AG09309 (cell line): ENCODE results near the gene HM13.
"Not testable (repeated sequence)": the region's sequence is repeated elsewhere in the genome, so short reads cannot be mapped to it uniquely, and the experiment has no call there.

ENCODE experiments used
- DNase-seq: peaks from one replicate; pipeline ENCODE4 v3.0.0-alpha.2; 2010; ENCODE audit warnings: low read depth
- H3K4me3 ChIP-seq: 2 replicates; pipeline ENCODE4 v1.5.1; 2011; ENCODE audit warnings: mild to moderate bottlenecking, low read depth, low read length, moderate library complexity; ENCODE audit not compliant: control insufficient read depth
- TF ChIP-seq, protein P1 (sequence below): IDR thresholded peaks from 2 replicates; pipeline ENCODE4 v1.5.1; 2011; ENCODE audit warnings: mild to moderate bottlenecking, low read depth, low read length, inconsistent platforms; ENCODE audit not compliant: insufficient read depth, control insufficient read depth; ENCODE audit errors: missing control alignments

Gene HM13

DNA sequence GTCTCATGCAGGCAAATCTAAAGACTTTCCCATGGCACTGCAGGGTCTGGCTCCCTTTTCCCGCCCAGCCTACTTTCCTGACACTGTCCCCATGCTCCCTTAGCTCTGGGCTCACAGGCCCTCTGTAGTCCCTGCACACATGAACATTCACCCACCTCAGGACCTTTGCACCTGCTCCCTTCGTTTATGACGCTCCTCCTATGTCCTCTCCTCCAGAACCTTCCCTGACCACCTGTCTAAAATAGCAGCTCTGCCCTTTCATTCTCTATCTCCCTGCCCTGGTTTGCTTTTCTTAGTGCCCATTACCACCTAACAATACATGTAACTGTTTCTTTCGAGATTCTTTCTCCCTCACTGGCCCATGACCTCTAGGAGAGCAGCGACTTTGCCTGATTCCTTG is 22.3 kb downstream of the HM13 start:
- TF ChIP-seq, protein P1, sequence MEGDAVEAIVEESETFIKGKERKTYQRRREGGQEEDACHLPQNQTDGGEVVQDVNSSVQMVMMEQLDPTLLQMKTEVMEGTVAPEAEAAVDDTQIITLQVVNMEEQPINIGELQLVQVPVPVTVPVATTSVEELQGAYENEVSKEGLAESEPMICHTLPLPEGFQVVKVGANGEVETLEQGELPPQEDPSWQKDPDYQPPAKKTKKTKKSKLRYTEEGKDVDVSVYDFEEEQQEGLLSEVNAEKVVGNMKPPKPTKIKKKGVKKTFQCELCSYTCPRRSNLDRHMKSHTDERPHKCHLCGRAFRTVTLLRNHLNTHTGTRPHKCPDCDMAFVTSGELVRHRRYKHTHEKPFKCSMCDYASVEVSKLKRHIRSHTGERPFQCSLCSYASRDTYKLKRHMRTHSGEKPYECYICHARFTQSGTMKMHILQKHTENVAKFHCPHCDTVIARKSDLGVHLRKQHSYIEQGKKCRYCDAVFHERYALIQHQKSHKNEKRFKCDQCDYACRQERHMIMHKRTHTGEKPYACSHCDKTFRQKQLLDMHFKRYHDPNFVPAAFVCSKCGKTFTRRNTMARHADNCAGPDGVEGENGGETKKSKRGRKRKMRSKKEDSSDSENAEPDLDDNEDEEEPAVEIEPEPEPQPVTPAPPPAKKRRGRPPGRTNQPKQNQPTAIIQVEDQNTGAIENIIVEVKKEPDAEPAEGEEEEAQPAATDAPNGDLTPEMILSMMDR = no peak
- DNase-seq = no peak
- H3K4me3 ChIP-seq = no peak overlapping the region

DNA sequence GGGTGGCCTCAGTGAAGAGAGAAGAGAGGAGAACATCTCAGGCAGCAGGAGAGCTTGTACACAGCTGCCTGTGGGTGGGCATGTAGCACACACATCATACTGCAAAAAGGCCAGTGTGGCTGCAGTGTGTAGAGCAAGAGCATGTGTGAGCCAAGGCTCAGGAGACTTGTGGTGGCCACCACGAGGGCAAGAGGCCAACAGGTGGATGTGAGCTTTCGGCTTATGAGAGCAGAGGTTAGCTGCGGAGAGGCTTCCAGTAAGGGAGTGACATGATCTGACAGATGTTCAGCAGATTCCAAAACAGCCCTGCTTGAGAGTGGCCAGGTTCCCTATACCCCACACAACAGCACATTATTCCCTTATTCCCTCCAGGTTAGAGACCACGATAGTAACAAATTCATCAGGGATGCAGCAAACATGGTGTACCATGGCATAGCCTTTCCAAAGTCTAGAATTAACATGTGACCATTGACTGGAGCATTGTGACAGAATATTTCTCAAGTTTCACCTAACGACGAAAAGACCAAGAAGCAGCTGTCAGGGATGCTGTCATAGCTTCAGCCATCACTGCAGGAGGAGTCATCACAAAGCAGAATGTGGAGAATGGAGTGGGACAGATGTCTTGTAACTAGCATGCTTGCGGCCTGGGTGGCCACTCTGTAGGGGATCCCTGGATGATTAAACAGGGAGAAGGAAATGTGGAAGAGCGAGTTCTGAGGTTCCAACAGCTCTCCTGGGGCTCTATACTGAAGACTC is 23.1 kb downstream of the HM13 start:
- TF ChIP-seq, protein P1 = no peak
- DNase-seq = no peak
- H3K4me3 ChIP-seq = no peak overlapping the region

DNA sequence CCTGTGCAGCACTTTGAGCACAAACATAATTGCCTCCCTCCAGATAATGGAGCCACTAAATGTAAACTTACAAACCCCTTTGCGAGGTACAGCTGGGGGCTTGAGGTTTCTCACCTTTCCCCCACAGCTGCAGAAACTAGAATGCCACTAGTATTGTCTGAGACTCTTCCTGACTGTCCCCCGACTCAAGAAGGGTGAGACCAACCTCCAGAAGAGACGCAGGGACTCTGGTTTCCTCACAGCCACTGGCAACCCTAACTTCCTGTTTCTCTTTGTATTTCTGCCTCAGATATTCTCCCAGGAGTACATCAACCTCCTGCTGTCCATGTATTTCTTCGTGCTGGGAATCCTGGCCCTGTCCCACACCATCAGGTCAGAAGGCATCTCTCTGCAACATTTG is 23.6 kb downstream of the HM13 start:
- no peak for DNase-seq
- TF ChIP-seq, protein P1 = no peak
- no peak overlapping the region for H3K4me3 ChIP-seq

DNA sequence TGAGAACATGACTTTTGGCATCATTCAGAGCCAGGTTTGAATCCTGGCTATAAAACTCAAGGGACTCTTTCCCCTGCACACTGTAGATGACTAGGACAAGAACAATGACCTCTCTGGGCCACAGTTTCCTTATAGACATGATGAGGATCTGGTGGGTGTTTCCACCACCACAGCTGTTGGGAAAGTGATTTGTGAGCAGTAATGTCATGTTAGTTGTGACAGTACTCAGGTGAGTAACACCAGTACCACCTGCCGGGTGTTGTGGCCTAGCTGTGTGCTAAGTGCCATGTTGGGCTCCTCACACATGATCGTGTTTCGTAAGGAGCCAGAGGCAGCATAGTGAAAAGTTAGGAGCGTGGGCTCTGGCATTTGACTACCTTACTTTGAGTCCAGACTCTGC is 24.1 kb downstream of the HM13 start:
- TF ChIP-seq, protein P1 = no peak
- DNase-seq = no peak
- H3K4me3 ChIP-seq = no peak overlapping the region

DNA sequence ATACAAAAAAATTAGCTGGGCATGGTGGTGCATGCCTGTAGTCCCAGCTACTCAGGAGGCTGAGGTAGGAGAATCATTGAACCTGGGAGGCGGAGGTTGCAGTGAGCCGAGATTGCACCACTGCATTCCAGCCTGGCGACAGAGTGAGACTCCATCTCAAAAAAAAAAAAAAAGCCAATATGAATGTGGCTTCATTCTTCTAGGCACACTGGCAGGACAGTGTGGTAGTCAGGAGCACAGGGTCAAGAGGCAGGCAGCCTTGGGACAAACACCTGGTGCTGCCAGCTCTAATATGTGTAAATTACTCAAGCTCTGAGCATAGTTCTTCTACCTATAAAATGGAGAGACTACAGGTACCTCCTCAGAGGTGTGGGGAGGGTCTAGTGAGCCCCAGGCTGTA is 25.4 kb downstream of the HM13 start:
- H3K4me3 ChIP-seq, DNase-seq: not testable (repeated sequence)

DNA sequence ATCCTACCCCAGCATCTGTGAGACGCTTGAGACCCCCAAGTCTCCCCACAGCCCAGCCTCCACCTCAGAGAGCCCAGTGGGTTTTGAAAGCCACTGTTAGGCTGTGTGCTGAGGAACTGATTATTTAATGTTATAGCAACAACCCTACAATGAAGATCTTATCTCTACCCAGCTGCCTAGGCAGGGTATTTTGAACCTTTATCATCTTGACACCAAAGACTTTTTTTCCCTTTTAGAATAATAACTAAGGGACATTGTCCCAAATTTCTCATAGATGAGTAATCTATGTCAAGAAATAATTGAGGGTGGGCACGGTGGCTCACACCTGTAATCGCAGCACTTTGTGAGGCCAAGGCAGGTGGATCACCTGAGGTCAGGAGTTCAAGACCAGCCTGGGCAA is 26.2 kb downstream of the HM13 start:
- no peak overlapping the region for H3K4me3 ChIP-seq
- TF ChIP-seq, protein P1 = no peak
- no peak for DNase-seq

DNA sequence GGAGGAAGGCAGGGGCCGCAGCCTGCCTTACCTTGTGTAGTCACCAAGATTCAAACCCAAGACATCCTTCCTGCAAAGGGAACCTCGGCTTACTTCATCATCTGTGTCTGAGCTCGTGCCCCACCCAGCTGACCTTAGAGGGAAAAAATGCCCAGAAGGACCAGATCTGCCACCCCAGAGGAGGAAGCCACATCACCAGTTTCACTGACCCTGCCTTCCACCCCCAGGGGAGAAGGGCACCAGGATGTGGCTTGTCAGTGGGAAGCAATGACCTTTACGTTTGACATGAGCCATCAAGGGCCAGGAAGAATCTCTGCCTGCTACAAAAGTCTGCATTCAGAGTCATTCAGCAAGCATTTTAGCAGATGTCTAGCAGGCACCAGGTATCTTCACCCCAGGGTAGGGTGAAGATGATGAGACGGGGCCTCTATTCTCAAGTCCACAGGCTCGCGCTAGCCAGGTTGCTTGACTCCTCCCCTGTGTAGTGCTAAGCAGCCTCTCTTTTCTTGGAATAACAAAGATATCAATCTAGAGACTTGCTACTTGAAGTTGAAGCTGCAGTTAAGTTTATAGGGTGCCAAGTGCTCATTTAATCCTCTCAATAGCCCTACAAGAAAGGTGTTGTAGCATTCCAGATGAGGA is 28.1 kb downstream of the HM13 start:
- no peak for DNase-seq
- TF ChIP-seq, protein P1 = no peak
- H3K4me3 ChIP-seq = no peak overlapping the region
